HG03469 (cell line): ENCODE measurements around the gene SCUBE3.

Experiments
- ATAC-seq: cut with Tn5 transposase; IDR thresholded peaks from one replicate; pipeline ENCODE4 v1.9.1; 2021; ENCODE audit warnings: mild to moderate bottlenecking, moderate library complexity, moderate number of reproducible peaks; ENCODE audit not compliant: unreplicated experiment

SCUBE3 gene

DNA sequence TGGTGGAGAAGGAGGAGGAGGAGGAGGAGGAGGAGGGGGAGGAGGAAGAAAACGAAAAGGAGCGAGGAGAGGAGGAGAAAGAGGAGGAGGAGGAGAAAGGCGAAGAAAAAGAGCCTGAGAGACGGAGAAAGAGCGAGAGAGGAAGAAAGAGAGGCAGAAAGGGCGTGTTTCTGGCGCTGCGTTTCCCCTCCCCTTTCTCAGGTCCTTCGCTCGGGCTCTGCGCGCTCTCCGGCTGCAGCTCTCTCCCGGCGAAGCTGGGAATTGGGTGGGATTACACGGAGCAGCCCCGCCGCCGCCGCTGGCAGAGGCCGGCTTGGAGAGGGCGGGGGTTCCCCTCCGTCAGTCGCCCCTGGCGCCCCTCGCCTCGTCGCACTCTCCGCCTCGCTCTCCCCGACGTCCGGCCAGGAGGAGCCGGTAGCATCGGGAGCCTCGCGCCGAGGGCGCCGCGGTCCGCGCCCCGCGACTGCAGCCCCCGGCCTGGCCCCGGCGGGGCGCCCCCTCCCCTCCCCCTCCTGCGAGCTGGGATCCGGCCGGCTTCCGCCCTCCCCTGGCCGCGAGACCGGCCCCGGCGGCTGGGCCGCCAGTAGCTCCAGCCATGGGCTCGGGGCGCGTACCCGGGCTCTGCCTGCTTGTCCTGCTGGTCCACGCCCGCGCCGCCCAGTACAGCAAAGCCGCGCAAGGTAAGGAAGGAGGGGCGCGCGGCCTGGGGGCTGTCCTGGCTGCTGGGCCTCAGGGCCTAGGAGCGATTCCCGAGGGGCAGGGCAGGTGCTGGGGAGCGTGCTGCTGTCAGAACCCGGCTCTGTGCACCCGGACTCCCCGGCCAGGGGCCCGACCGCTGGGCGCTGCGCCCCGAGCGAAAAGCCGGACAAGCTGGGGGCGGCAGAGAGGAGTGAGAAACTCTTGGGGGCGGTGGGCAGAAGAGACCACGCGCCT lies at the start of gene SCUBE3:
TSS of gene SCUBE3 (plus strand) at position 133 of the 933 bp plus-strand sequence. CDS start at position 596, 463 bp downstream.
- ATAC-seq, result no peak

DNA sequence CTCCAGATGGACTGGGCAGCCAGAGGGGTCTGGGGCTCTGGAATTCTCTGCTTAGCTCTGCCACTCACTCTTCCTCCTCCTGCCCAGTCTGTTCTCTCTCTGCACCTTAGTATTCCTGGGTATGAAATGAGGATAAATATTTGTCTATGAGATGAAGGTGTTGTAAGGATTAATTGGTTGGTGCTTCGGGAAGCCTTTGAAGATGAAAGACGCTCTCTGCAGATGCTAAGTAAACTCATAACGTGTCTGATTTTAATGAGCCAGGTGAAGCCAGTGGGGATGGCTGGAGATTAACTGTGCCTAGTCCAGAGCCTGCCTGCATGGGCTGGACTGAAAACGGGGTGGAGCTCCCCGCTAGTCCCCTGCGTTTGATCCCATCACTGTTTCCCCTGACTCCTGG lies 49.5 kb upstream of the SCUBE3 start:
- ATAC-seq, result no peak

DNA sequence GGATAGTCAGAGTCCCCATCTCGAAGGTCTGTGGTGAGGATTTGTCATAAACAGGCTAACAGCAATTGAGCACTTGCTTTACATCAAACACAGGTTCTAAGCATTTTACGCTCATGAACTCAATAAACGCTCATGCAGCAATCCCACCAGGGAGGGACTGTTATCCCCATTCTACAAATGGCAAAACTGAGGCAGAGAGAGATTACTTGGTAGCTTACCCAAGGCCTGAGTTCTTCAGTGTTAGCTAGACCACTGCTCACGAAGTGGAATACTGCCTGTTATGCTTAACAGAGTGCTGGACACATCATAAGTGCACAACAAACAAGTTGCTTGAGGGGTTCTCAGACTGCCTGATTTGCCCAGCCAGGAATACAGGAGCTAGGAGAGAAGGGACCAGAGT lies 48.9 kb upstream of the SCUBE3 start:
- ATAC-seq, result no peak

DNA sequence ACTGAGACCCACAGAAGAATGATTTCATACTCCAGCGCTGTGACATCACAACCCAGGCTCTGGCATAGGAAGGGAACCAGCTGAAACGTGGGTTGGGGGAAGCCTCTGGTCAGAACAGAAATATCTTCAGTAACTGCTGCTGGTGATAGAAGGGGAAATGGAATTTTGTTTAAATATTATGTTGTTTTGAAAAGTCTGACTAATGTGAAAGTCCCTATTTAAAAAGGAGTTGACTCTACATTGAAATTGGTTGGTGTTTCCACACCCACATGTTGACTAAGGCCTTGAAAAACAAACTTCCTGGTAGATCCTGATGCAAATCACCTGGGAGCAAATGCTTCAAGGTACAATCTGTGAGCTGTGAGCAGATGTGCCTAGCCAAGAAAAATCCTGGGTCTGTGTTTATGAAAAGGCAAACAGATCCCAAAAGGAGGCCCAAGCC lies 48.1 kb upstream of the SCUBE3 start:
- no peak for ATAC-seq

DNA sequence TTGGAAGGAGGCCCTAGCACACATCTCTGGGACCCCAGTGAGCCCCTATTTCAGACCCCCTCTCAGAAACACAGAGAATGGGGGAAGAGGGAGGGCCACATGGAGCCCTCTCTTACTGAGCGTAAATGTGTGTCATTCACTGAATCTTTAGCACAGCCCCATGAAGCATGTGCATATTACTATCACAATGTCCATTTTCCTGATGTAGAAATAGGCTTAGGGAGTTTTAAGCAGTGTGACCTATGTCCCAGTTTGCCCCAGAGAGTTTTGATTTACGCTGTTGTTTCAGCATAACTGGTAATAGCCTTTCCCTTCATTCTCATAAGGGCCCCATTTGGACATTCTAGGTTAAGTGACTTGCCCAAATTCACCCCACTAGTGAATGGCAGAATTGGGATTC lies 47.6 kb upstream of the SCUBE3 start:
- no peak for ATAC-seq

DNA sequence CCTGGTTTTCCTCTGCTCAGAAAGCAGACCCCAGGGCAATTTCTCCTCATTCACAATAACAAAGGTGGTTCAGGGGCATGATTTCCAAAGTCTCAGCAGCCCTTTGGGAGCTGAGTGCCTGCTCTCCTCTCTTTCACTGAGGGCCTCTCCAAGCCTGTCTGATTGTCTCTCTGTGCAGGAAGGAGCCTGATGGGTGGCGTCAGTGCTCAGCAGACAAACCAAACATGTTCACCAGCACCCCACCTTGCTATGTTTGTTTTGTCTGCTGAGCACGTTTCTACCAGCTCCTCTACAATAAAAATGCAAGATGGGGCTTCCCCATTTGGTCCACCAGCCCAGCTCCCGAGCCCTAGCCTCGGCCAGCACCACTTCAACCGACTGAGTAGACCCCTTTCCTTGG lies 47.2 kb upstream of the SCUBE3 start:
- ATAC-seq, result no peak

DNA sequence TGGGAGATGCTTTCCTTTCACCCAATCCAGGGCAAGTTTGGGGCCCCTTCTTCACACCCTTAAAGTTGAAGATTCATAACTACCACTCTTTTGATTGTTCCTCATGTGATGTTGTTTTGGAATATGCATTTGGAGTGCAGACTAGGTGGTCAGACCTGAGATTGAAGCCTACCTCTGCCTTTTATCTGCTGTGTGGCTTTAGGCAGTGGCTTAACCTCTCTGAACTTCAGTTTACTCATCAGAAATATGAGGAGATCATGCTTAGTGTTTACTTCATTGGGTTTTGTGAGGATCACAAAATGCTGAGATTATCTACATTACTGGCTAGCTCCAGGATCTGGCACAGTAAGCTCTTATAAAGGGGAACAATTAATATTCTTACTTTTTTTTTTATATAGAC lies 46.3 kb upstream of the SCUBE3 start:
- ATAC-seq, result no peak

DNA sequence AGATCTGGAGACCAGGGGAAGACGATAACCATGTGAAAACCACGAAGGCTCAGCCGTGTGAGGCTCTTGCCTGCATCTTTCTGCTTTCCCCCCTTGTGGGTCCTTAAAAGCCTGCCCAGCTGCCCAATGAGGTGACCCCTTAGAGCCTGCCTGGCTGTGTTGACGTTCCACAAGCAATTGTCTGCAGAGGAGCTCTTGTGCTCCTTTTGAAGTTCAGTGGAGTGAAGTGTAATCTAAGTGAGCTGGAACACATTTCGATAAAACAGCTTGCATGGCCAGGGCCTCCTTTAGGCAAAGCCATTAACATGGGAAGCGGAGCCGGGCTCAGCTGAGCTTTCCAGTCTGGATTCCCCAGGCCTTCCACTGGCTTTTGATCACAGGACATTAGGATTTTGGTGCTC lies 45.3 kb upstream of the SCUBE3 start:
- no peak for ATAC-seq

DNA sequence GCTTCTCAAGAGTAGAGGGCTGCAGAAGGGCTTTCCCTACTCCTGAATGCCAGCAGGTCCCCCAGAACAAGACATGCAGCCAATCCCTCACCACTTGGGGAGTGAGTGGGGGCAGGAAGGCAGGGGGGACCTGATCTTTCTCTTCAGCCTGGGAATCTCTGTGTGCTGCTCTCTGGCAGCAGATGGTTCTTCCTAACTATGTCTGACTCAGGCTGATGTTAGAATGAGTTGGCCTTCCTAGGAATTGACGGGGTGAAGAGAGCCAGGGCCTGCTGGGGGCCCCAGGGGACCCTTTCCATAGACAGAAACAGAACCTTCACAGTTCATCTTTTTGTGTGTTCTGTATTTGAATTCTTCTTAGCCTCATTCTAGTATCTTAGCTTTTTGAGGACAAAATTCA lies 43.6 kb upstream of the SCUBE3 start:
- ATAC-seq, result no peak

DNA sequence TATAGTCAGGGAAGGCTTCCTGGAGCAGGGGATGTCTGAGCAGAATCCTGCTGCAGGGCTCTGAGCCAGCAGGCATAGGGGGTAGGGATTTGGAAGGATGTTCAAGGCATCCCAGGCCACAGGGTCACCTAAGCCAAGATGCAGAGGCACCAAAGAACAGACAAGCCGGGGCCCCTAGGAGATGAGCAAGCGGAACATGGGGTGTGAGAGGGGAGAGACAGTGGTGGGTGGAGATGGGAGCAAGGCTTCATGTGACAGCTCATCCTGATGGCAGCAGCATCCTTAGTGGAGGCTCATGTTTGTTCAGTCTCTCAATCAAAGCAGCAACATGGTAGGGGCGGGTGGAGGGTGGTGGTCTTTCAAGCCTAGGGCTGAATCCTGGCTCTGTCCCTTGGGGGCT lies 42.9 kb upstream of the SCUBE3 start:
- ATAC-seq, result no peak

DNA sequence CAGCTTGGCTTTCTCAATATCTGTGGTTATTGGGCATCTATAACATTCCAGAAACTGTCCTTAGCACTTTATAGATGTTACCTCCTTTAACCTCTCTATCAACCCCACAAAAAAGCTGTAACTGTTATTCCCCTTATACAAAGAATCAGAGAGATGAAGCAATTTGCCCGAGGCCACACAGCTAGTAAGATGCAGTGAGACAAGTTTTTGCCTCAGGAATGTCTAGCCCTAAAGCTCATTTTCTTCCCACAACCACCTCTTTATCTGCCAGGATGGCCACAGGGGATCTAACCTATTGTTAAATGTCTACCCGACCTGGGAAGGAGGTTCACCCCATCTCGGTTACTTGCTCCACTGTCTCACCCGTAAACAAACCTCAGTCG lies 40.7 kb upstream of the SCUBE3 start:
- ATAC-seq, result no peak

DNA sequence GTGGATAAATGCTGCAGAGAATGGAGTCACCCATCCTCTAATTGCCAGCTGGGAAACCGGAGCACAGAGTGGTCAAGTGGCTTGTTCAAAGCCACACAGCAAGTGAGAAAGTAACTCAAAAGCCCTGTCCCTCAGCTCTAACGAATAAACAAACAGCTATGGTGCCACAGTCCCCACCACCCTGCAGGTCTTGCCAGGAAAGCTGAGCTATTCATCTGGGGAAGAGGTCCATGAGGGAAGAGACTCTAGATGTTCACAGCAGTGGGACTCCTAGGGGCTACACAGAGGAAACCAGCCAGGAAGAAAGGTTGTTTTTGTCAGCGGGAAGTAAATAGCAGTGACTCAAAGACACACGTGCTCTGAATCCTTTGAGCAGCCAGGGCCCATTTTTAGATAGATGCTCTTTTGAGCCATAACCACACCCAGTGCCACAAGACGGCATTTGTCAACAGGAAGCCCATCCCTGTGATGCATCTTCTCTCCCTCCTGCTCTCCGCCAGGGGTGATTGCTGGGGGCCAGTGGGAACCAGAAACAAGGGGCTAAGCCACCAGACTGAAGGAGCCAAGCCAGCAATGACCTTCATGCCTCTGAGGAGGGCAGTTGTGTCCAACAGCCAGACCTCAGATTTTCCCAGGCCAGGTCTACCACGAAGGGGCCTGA lies 40.2 kb upstream of the SCUBE3 start:
- no peak for ATAC-seq

DNA sequence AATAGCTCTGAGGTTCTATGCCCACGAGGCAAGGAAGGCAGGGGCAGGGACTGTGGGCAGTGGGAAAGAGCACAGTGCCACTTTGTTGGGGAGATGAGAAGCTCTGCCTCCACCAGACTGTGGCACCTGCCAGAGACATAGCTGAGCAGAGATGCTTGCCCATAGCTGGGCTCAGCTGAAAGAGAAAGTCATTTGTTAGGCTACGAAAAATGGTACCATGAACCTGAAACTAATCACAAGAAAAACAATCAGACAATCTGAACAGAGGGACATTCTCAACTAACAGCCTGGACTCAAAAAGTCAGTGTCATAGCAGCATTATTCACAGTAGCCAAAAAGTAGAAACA lies 39.7 kb upstream of the SCUBE3 start:
- ATAC-seq, result no peak

DNA sequence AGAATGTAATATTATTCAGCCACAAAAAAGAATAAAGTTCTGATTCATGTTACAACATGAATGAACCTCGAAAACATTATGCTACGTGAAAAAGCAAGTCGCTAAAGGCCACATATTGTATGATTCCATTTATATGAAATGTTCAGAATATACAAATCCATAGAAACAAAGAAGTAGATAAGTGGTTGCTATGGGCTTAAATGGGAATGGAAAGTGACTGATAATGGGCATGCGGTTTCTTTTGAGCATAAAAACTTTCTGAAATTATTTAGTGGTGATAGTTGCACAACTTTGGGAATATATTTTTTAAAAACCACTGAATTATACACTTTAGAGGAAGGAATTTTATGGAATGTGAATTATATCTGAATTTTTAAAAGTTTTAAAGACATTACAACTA lies 39.3 kb upstream of the SCUBE3 start:
- no peak for ATAC-seq

DNA sequence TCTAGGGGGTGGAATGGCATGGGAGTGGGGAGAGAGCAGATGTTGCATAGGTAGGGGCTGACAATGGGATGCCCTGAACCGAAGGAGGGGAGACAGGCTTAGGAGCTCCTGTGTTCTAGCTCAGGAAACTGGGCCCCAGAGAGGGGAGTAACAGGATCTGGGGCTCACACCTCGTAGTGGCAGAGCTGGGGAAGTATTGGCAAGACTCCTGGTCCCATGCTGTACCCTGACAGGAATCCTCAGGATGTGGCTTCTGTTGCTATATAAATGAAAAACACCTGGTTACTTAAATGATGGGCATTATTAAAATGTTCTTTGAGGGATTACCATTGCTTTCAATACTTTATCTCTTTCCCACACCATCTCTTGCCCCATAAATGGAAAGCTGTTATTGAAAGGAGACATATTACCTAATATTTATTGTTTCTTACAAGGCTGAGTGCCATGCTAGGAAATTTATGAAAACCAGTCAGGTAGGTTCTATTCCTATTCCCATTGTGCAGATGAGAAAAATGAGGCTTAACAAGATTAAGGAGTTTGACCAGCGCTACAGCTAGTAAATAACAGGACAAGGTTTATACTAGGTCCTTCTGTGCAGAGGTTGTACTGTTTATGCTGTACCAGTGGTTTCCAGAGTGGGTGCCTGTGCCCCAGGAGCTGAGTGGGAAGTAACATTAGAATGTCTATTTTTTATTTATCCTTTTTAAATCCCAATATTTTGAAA lies 37.3 kb upstream of the SCUBE3 start:
- ATAC-seq, result no peak

DNA sequence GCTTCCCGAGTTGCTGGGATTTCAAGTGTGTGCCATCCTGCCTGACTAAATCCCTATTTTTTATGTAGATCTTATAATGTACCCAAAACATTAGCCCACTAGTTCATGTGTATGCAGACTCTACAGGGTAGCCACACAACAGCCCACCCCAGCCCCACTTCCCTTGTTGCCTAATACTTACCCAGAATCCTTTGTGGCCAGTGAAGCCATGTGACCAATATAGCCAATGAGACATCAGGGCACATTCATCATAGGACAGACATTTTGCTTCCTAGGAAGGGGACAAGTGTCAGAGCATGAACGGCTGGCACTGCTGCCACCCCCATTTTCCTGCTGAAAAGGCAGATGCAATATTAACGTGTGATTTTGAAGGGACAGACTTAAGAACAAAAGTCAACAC lies 36.6 kb upstream of the SCUBE3 start:
- ATAC-seq, result no peak

DNA sequence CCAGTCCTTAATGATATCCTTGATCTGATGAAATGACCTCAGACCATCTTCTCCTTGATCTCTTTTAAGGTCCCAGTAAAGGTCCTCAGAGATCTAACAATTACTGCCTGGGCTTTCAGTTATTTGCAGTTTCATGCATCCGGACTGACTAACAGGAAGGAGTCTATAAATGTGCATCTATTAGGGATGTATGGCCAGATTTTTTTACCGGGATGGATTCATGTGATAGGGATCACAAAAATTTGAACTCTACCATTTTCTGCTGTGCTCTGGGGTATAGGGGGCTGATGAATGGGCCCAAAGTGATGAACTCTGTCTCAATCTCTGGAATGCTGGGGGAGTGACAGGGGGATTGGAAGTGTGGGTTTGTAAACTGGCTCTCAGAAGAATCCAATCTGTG lies 36.2 kb upstream of the SCUBE3 start:
- ATAC-seq, result no peak

DNA sequence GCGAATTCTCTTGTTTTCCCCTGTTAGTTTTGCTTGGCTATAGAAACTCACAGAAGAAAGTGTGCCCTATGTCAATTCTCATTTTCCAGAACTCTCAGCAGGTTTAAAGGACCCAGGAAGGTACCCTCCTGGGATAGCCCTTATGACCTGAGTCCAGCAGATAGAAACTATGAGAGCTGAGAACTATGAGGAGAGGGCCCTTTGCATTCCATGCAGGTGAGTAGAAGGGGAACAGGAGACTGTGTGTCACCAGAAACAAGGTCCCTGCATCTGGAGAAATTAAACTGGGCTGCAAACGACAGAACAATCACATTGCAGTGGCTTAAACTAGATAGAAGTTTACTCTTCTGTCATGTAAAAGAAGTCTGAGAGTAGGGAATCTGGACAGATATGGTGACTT lies 35.7 kb upstream of the SCUBE3 start:
- no peak for ATAC-seq

DNA sequence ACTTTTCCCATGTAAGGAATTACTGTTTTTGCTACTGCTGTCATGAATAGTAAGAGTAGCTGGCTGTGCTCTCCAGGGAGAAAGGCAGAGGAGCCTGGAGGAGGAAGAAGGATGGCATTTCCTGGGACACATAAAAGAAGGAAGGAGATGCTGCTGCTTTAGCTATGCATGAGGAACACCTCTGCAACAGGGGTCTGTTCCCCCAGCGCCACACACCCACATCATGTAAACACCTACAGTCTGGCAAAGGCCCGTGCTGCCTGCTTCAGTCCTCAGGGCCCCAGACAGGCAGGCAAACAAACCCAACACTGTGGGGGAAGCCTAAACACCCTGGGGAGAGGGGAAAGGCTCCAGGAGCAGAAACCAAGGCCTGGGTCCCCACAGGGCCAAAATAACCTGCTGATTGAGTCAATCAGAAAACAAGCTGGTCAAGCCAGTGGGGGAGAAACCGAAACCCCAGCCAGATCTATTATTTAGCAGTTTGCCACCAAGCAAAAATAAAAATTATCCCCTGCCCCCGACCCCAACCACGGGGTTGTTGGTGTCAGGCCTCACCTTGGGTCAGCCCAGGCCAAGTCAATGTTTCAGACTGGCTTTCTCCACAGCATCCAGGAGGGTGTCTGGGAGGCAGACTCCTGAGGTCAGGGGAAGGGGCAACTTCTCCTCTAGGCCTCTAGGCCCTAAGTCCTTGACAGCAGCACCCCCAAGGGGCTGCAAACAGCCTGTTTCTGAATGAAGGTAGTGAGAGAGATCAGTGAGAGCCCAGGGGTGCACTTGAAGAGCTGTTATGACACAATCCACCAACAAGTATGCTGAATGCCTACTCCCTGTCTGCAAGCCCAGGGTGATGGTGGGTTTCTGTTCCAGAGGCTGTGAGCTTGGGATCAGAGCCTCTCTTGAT lies 34.6 kb upstream of the SCUBE3 start:
- ATAC-seq, result no peak

DNA sequence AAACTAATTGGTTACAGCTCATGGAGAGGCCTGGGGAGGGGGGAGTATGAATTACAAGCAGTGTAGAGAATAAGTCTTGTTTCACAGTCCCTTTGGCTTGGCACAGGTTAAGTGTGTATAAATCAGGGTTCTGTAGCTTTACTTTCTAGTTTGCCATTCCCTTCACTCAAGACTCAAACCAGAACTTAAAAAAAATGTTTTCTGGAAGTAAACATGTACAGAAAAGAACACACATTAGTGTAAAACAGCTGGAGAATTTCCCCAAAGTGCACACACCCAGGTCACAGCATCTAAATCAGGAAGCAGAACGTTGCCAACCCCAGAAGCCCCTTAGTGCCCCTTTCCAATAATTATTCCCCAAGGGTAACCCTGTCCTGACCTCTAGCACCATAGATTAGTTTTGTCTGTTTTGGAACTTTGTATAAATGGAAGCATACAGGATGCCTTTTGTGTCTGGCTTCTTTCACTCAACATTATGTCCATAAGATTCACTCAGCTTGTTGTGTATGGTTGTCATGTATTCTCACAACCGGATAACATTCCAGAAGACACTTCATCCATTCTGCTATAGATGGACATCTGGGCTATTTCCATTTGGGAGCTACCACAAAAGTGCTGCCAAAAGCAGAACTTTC lies 33.7 kb upstream of the SCUBE3 start:
- no peak for ATAC-seq
